ENCODE results near the gene LSP1.

Gene LSP1

DNA sequence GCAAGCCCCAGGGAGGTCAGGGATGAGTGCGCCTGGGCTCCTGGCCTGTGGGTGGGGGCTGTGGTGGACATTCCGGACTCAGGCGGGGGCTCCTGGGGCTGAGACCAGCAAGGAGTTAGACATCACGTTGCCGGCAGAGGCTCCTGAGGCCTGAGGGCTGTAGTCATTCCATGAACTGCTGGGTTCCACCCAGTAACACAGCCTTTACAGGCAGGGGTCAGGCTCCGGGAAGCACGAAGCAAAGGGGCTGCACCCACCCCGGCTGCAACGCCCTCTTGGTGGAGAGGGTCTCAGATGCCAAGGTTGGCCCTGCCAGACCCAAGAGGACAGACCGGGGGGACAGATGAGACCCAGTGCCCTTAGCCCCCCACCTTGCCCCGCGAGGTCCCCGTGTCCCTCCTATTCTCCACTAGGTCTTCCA lies 75.6 kb downstream of the LSP1 start:
- TF ChIP-seq, protein P1, sequence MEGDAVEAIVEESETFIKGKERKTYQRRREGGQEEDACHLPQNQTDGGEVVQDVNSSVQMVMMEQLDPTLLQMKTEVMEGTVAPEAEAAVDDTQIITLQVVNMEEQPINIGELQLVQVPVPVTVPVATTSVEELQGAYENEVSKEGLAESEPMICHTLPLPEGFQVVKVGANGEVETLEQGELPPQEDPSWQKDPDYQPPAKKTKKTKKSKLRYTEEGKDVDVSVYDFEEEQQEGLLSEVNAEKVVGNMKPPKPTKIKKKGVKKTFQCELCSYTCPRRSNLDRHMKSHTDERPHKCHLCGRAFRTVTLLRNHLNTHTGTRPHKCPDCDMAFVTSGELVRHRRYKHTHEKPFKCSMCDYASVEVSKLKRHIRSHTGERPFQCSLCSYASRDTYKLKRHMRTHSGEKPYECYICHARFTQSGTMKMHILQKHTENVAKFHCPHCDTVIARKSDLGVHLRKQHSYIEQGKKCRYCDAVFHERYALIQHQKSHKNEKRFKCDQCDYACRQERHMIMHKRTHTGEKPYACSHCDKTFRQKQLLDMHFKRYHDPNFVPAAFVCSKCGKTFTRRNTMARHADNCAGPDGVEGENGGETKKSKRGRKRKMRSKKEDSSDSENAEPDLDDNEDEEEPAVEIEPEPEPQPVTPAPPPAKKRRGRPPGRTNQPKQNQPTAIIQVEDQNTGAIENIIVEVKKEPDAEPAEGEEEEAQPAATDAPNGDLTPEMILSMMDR (IDR thresholded peaks at IDR 0.05; ENCODE audit: low read depth, low read length), result no peak
- no peak overlapping the region for H3K4me3 ChIP-seq (ENCODE audit: low read depth, low read length)

DNA sequence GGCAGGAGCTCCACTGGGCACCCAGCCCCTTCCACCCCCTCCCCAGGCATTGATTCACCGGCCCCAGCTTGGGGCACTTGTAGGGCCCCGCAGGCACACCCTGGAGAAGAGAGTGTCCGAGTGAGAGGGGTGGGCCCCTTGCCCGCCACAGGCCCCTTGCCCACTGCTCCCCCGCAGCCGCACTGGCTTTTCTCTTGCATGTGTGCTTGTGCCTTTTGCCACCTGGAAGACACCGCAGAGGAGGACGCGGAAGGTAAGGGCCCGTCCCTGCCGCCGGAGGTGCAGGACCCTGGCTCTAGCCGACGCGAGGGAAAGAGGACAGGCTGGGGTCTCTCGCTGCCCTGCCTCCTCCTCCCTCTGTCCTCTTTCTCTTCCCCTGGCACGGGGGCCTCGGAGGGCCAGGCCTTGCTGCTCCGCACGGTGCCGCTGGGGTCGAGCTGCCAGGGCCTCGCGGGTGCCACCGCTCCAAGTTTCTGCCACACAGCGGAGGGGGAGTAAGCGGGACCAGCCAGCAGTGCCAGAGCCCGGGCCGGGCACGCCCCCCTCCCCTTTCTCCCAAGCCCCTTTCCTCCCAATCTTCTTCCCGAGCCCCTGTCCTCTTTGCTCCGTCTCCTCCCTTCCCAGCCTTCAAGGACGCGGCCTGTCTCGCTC lies 76.1 kb downstream of the LSP1 start:
- H3K4me3 ChIP-seq (ENCODE audit: low read depth, low read length), result no peak overlapping the region
- TF ChIP-seq, protein P1 (IDR thresholded peaks at IDR 0.05; ENCODE audit: low read depth, low read length), result no peak

DNA sequence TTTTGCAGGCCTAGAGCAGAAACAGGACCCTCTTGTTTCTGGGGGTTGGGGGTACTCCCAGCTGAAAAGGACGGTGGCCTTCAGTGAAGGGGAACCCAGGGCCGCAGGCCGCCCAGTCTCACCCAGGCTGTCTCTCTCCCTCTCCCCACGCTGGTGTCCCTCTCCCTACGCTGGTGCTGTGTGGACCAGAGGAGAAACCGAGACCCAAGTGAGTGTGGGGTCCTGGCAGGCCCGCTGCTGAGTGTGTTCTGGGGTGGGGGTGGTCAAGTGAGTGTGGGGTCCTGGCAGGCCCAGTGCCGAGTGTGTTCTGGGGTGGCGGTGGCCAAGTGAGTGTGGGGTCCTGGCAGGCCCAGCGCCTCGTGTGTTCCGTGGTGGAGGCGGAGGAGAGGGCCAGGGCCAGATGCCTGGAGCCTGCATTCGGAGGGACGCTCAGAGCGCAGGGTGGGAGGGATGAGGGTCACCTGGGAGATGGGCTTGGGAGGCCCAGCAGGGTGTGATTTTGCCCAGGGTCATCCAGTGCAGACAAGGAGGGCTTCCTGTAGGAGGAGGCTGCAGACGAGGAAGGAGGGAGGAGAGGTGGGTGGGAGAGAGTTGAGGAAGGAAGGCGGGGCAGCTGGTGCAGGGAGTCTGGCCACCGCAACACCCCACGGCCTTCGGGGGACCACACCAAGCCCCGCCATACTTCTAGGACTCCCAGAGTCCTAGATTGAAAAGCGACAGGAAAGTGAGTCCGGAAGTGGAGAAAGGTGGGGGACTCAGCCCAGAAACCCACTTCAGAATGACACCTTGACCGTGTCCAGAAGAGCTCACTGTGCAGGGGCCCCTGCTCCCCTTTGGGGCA lies 77.0 kb downstream of the LSP1 start:
- TF ChIP-seq, protein P1 (IDR thresholded peaks at IDR 0.05; ENCODE audit: low read depth, low read length), result no peak
- no peak overlapping the region for H3K4me3 ChIP-seq (ENCODE audit: low read depth, low read length)

DNA sequence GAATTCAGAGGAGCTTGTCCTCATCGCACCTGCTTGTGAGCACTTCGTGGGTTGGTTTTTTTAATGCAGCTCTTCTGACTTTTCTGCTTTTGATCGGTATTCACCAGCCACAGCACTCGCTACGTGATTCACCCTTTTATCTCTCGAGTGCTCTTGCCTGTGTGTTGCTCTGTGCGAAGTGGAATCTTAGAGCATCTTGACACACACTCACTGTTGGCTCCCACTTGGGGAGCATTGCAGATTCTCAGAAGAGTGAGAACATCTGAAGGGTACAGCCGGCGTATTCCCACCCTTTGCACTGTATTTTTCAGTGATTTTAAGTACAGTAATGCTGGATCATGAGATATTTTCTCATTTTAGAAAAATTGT lies 77.6 kb downstream of the LSP1 start:
- TF ChIP-seq, protein P1 (IDR thresholded peaks at IDR 0.05; ENCODE audit: low read depth, low read length), result no peak
- H3K4me3 ChIP-seq (ENCODE audit: low read depth, low read length), result no peak overlapping the region

DNA sequence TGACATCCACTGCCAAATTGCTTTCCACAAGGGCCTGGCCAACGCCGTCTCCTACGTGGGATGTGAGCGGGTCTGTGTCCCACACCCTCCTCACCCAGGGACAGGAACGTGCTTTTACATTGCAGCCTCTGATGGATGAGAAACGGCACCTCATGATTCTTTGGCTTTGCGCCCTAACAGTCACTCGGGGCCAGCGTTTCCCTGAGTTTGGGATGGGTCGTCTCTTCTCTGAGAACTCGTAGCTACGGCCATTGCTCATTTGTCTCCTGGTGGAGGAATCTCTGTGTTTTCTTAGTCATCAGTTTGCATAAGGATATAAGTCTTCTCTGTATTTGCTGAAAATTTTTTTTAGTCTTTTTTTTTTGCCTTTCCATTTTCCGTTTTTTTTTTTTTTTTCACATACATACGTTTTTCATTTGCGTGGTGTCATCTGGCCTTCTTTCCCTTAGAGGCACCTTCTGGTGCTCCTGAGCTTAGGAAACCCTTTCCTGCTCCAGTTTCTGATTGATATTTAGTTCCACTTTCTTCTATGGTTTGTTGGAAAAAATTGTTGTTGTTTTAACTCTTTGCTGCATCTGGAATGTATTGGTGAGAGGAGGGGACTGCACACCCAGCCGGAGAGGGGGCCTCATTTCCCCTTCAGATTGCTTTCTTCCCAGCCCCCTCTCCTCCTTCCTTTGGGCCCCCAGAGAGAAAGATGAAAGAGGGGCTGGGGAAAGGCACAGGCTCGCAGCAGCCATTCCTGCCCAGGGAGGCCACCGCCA lies 78.6 kb downstream of the LSP1 start:
- TF ChIP-seq, protein P1 (IDR thresholded peaks at IDR 0.05; ENCODE audit: low read depth, low read length), result no peak

DNA sequence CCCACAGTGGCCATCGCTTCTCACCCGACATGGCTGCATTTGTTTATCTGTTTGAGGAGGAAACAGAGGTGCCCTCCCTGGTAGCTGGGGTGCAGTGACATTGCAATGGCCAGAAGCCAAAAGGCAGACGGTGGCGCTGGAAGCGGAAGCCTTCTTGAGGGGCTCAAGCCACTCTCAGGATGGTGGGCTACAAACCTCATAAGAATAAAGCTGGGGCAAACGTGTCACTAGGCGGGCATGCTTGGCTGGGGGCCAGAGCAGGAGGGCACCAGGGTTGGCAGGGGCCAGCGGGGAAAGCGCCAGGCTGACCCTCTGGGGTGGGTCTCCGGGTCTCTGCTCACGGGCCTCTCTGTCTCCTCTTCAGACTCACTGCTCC lies 79.2 kb downstream of the LSP1 start:
- no peak overlapping the region for H3K4me3 ChIP-seq (ENCODE audit: low read depth, low read length)
- TF ChIP-seq, protein P1 (IDR thresholded peaks at IDR 0.05; ENCODE audit: low read depth, low read length), result no peak

More for the DNA sequence above, 78.6 kb downstream of the LSP1 start:
- H3K4me3 ChIP-seq (ENCODE audit: low read depth, low read length), result no peak overlapping the region
